NCI-H187 treated with DMSO at 0.1 percent for 48 hours (cell line): Measurements from ENCODE around the gene PCK1.

Source experiments
- DNase-seq: peaks from one replicate; lab custom pipeline; 2025; lab: John Stamatoyannopoulos, UW

Gene PCK1

GRCh38 chr20:57605878-57606277 lies 45.0 kb downstream of the PCK1 start:
- no peak for DNase-seq

DNA sequence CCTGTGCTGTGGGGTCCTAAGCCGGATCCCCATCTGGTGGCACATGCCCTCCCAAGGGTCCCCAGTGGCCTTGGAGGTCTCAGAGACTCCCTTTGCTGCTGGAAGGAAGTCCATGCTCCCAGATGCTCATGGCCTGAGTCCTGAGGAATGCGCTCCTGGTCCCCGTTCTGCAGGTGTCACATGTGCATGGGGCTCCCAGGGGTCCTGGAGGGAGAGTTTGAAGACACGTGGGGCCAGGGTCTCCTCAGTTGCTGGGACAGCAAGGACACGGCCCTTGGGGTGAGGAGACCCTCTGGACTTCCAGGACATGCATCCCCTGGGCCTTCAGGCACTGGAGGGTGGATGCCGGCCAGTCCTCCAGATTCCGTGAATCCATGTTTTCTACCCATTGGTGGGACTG lies 47.6 kb downstream of the PCK1 start:
- DNase-seq = no peak

- no peak for DNase-seq
Measured at GRCh38 chr20:57609086-57609841, 48.4 kb downstream of the PCK1 start.

- DNase-seq = no peak
Measured at GRCh38 chr20:57609842-57610167, 48.9 kb downstream of the PCK1 start.

- no peak for DNase-seq
Measured at GRCh38 chr20:57610261-57610952, 49.5 kb downstream of the PCK1 start.

DNA sequence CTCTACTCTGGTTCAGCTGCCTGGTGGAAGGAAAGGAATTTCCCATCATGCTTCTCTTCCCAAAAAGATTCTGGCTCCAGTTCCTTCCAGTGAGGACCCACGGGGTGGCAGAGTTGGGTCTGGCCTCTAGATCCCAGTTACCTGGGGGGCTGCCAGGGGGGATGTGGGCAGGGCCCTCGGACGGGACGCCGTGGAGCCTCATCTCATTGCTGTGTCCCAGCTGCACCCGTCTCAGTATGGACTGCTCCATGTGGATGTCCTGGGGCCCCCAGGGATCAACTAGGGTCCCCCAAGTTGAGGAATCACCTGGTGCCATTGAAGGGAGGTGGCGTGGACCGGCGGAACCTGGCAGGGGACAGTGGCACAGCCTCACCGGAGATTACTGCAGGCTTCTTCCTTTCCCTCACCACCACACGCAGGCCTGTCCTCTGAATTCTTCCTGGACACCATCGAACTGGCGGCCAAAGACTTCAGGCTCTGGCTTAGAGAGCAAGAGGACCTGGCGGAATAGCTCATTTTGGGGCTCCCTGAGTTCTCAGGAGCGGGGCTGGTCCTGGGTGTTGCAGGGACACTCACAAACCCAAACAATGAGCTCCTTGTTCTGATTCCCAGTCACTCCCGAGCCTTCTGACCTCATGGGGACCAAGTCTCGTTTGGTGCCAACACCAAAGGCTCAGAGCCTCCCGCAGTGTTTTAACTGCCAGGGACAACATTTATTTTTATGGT lies 50.8 kb downstream of the PCK1 start:
- no peak for DNase-seq

- DNase-seq = no peak
Measured at GRCh38 chr20:57612436-57612835, 51.5 kb downstream of the PCK1 start.

DNA sequence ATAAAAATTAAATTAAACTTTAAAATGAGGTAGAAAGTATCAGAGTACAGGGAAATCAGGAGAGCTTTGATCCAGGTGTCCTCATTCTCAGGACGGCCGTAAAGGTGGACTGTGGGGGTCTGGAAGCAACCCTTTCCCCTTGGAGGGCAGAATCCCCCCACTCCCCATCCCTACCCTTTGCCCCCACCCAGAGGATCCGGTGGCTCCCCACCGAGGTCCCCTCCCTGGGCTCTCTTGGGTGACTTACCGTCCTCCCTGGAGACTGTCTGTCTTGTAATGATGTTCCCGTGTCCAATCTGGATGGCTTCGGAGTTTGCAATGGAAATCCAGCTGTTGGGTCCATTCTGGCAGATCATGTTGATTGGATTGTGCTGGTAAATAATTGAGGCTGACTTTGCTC lies 52.0 kb downstream of the PCK1 start:
- no peak for DNase-seq

DNA sequence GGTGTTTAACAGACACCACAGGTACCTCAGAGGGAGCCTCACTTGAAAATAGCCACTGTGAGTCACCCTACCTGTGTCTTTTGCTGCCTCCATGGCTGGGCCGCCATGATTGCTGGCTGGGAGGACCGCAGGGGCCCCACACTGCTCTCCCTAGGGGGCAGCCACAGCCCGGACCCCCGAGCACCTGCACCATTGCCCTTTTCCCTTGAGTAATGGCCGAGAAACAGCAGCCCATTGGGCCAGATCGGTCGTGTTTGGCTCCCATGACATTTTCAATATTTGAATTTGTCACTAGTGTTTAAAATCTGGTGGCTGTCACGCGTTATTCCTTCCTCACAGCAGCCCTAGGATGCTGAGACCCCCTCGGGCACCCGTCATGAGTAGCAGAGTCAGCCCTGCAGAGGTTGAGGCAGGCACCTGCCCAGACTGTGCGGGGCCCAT lies 52.6 kb downstream of the PCK1 start:
- DNase-seq = no peak

DNA sequence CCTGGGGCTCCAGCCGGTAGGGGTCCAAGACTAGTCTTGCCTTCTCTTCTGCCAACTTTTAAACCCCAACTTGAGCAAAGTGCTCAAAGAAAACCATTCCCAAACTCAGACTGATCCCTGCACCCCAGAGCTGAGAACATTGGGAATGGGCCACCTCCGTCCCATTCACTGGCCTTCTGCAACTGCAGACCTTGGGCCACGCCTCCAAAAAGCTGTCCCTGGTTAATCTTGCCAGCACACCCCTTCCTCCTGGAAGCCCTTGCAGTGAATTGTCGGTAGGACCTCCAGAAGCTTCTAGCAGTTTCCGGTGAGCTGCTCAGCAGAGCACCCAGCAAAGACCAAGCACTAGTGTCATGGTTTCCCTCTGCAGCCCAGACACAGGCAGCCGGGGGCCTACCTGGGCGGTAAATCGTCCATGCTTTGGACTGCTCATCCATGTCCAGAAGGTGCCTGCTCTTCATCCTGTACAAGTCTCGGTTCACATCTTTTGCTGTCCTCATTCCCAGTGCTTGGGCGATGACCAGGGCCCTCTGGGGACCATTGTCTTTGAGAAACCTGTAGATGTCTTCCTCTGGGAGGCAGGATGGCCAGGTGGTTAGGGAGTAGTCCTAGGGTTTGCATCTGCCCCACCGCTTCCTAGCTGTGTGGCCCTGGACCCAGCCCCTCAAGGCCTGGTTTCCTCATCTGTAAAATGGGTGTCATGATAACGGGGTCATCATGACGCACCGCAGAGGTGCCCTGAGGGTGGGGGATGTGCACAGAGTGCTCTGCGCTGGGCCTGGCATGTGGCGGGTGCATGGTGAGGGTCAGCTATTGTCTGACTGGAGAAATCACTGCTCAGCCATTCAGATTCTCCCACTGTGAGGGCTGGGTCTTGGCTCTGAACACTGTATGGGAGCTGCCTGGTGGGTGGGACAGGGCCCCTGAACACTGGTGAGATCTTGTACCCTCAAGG lies 53.9 kb downstream of the PCK1 start:
- no peak for DNase-seq

GRCh38 chr20:57615445-57615811 lies 54.5 kb downstream of the PCK1 start:
- DNase-seq = no peak

DNA sequence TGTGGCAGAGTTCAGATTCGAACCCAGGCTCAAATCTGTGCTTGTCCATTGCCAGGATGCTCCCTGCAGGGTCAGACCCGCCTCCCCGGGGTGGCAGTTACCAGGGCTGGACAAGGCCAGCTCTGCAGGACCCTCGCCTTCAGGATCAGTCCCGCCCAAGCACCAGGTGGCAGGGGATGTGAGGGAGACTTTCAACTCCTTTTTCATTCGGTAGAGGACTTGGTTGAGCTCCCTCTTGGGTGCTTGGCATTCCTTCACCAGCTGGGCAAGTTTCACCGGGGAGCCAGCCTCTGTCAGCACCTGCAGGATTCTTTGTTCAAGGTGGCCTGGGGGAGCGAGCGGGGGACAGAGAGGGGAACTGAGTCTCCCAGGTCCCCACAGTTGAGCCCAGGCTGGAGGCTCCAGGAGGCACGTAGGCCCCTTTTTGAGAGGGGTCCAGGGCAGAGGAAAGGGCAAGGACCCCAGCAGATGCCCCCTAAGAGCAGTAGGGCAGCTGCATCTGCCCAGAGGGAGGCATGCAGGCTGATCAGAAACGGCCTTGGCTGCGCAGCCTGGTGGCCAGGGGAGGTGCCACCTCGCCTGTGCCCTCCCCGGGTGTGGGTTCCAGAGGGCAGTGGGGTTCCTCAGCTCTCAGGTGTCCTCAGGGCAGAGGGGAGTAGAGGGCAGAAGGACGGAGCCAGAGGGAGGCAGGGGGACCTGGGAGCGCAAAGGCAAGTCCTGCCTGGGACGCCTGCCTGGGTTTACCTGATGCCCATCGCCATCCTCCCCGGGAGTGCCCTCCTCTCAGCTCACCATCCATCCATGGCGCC lies 55.4 kb downstream of the PCK1 start:
- no peak for DNase-seq

- no peak for DNase-seq
Measured at GRCh38 chr20:57617079-57617795, 56.3 kb downstream of the PCK1 start.
